ENCODE results near the gene SERINC3. TPM values are rescaled to one million over a fixed set of nuclear protein-coding genes. Genes with fewer than 3 reads are reported as not detected.

SERINC3 gene
- total and polyA plus RNA-seq, 7 donors = 35.6 to 104 (median 89.5) TPM

DNA sequence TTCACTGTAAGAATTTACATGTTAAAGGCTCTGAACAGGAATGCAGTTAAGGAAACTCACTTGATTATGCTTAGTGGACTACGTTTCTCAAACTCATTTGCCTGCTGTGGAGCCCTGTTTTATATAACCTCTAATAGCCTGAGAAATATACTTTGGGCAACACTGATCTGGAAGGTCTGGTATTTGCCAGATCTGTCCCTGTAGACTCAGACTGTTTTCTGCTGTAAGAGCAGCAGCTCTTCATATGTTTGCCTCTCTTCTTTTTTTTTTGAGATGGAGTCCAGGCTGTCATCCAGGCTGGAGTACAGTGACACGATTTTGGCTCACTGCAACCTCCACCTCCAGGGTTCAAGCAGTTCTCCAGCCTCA lies 36.1 kb downstream of the SERINC3 start:
- WGBS, 3 donors = 64 to 83% (median 69%) methylated on average over 2 of the region's 2 CpGs
- peaks cover 16 to 98% of the 10 kb centered on the region in 2 donors for H3K36me3 ChIP-seq (ENCODE audit: insufficient read depth in 1 of 2, low read depth in 1 of 2)
- H3K27me3 ChIP-seq (ENCODE audit: insufficient read depth in 3 of 3, low read length in 2 of 3) = no peaks in the 10 kb centered on the region
- H3K4me3 ChIP-seq = no peak overlapping the region
- intact Hi-C loops (cut with DNase I) = no loop called here
- TF ChIP-seq, protein P1, sequence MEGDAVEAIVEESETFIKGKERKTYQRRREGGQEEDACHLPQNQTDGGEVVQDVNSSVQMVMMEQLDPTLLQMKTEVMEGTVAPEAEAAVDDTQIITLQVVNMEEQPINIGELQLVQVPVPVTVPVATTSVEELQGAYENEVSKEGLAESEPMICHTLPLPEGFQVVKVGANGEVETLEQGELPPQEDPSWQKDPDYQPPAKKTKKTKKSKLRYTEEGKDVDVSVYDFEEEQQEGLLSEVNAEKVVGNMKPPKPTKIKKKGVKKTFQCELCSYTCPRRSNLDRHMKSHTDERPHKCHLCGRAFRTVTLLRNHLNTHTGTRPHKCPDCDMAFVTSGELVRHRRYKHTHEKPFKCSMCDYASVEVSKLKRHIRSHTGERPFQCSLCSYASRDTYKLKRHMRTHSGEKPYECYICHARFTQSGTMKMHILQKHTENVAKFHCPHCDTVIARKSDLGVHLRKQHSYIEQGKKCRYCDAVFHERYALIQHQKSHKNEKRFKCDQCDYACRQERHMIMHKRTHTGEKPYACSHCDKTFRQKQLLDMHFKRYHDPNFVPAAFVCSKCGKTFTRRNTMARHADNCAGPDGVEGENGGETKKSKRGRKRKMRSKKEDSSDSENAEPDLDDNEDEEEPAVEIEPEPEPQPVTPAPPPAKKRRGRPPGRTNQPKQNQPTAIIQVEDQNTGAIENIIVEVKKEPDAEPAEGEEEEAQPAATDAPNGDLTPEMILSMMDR (IDR thresholded peaks at IDR 0.05) = no peak
- no peak overlapping the region for H3K27ac ChIP-seq
- no peaks in the 10 kb centered on the region for H3K9me3 ChIP-seq
- no peak for ATAC-seq
- DNase-seq = no peak
- H3K4me1 ChIP-seq = no peaks in the 10 kb centered on the region

DNA sequence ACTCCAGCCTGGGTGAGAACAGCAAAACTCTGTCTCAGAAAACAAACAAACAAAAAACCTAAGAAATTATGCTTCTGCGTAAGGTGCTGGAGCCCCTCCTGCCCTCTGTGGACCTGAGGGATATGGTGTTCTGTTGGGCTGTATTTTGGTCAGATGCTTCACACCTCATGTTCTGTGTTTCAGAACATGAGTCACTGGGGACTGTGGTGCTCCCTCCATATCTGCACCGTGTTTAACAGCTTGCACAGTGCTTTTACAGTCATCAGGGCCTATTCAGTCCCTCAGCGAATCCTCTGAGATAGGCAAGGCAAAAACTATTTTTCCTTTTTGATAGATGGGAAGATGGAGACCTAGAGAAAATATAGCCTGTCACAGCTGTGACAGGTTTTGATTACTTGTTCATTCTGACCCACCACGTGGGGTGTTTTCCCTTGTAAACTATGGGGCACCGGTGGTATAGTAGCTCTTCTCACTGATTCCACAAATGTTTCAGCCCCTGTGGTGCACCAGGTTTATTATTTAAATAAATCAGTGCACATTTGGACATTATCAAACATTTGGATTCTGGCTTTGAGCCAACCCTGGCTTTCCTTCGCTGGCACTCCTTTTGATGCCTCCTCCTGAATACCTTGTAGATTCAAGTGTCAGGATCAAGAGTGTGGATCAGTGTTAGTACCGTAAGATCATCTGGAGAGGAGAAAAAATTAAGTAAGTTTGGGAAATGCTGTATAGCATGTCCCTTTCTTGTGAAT lies 36.6 kb downstream of the SERINC3 start:
- ATAC-seq (peak; percentile 41 to 73 (median 48)), DNase-seq (no peak)
- TF ChIP-seq, protein P1 (IDR thresholded peaks at IDR 0.05) = no peak
- Histone ChIP-seq H3K4me1 (no peaks in the 10 kb centered on the region), H3K36me3 (ENCODE audit: insufficient read depth in 1 of 2, low read depth in 1 of 2) (peaks cover 18 to 98% of the 10 kb centered on the region in 2 donors), H3K4me3 (no peak overlapping the region), H3K27ac (no peak overlapping the region), H3K9me3 (no peaks in the 10 kb centered on the region), H3K27me3 (ENCODE audit: insufficient read depth in 3 of 3, low read length in 2 of 3) (no peaks in the 10 kb centered on the region)
- intact Hi-C loops (cut with DNase I) = no loop called here
- WGBS, 3 donors = 86 to 88% (median 87%) methylated on average over 7 of the region's 7 CpGs

DNA sequence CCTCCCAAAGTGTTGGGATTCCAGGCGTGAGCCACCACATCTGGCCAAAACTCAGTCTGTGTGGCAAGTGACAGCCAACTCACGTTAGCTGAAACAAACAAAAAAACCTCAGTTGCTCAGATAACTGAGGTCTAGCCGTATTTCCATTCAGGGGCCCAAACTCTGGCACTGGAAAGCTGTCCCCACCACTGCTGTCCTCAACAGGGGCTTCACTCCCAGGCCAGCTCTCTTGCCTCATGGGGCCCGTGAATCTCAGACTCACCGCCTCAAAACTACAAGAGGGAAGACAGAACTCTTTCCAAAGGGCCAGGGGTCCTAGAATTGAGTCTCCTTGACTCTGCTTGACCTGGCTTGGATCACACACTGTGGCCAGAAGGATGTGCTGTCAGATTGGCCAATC lies 38.8 kb downstream of the SERINC3 start:
- peaks cover 6 to 83% of the 10 kb centered on the region in 2 donors for H3K36me3 ChIP-seq (ENCODE audit: insufficient read depth in 1 of 2, low read depth in 1 of 2)
- intact Hi-C loops (cut with DNase I) = no loop called here
- H3K9me3 ChIP-seq = no peaks in the 10 kb centered on the region
- H3K4me1 ChIP-seq = no peaks in the 10 kb centered on the region
- DNase-seq = no peak
- ATAC-seq = no peak
- no peaks in the 10 kb centered on the region for H3K27me3 ChIP-seq (ENCODE audit: insufficient read depth in 3 of 3, low read length in 2 of 3)
- 89 to 95% (median 90%) methylated on average over 5 of the region's 5 CpGs for WGBS, 3 donors
- H3K27ac ChIP-seq = no peak overlapping the region
- no peak overlapping the region for H3K4me3 ChIP-seq
- TF ChIP-seq, protein P1 (IDR thresholded peaks at IDR 0.05) = no peak

DNA sequence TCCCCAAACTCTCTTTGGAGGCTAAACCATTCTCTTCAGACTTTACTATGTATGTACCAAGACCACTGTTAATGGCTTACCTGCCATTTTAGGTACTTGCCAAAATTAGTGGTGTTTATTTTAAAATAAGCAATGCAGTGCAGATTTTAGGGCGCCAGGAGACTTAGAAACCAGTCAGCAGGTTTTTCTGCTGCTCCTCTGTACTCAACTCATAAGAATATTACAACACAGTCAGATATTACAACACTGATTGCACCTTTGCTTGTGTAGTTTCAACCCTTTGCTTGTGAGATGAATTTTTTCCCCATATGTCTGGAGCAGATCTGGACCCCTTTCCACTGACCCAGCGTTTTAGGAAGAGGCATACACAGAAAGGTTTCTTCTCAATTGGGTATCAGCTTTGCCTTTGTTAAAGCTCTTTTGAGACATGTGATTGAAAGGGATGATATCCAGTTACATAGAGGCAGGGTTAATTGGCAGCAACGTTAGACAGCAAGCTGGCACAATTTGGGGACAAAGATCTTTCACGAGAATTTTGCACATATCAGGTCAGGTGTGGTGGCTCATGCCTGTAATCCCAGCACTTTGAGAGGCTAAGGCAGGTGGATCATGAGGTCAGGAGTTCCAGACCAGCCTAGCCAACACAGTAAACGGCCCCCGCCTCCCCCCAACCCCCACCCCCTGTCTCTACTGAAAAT lies 40.0 kb downstream of the SERINC3 start:
- H3K4me3 ChIP-seq = no peak overlapping the region
- peak in 3 of 4 donors; percentile 24 to 26 (median 26) for ATAC-seq
- no peak for DNase-seq
- no peaks in the 10 kb centered on the region for H3K9me3 ChIP-seq
- H3K4me1 ChIP-seq = peaks cover 3% of the 10 kb centered on the region
- TF ChIP-seq, protein P1 (IDR thresholded peaks at IDR 0.05) = no peak
- intact Hi-C loops (cut with DNase I) = no loop called here
- peaks cover 5 to 71% of the 10 kb centered on the region in 2 donors for H3K36me3 ChIP-seq (ENCODE audit: insufficient read depth in 1 of 2, low read depth in 1 of 2)
- WGBS, 3 donors = 62 to 77% (median 68%) methylated on average over 6 of the region's 6 CpGs
- no peak overlapping the region for H3K27ac ChIP-seq
- no peaks in the 10 kb centered on the region for H3K27me3 ChIP-seq (ENCODE audit: insufficient read depth in 3 of 3, low read length in 2 of 3)

Measured in psoas muscle (tissue), 8 donors.